Muscle layer of colon (tissue), 2 donors: Measurements from ENCODE around the gene UAP1.

ENCODE experiments used
- H3K27ac ChIP-seq: one replicate; pipeline ENCODE4 v1.7.0; 2013; ENCODE audit warnings: low read depth, mild to moderate bottlenecking, low read length, moderate library complexity
- H3K27me3 ChIP-seq, 2 donors: one replicate each; pipeline ENCODE4 v1.7.0; 2013; ENCODE audit warnings: low read length in 2 of 2, mild to moderate bottlenecking in 2 of 2; ENCODE audit not compliant: insufficient read depth in 2 of 2, control insufficient read depth in 1 of 2
- H3K36me3 ChIP-seq: one replicate; pipeline ENCODE4 v1.7.0; 2013; ENCODE audit warnings: mild to moderate bottlenecking, low read length; ENCODE audit not compliant: insufficient read depth
- H3K4me1 ChIP-seq: one replicate; pipeline ENCODE4 v1.7.0; 2013; ENCODE audit warnings: mild to moderate bottlenecking, low read length; ENCODE audit not compliant: insufficient read depth
- H3K4me3 ChIP-seq, 2 donors: one replicate each; pipeline ENCODE4 v1.7.0; 2013; ENCODE audit warnings: low read length in 2 of 2, low read depth in 1 of 2, mild to moderate bottlenecking in 1 of 2, moderate library complexity in 1 of 2
- H3K9ac ChIP-seq: one replicate; pipeline ENCODE4 v1.7.0; 2013; ENCODE audit warnings: low read length
- H3K9me3 ChIP-seq: one replicate; pipeline ENCODE4 v1.7.0; 2013; ENCODE audit warnings: mild to moderate bottlenecking, low read length
- donor health status: abdominal sarcoma.
- donor health status: Adenocarcinoma of cecum.

Gene UAP1

GRCh38 chr1:162633081-162633762 lies 71.7 kb downstream of the UAP1 start:
- Histone ChIP-seq H3K36me3 (no peaks in the 10 kb centered on the region), H3K9ac (peak overlapping the region; percentile 62), H3K27ac (peak overlapping the region; percentile 82), H3K27me3 (no peaks in the 10 kb centered on the region), H3K4me3 (peak overlapping the region; percentile 70 to 71), H3K9me3 (no peaks in the 10 kb centered on the region), H3K4me1 (peaks cover 36% of the 10 kb centered on the region)

DNA sequence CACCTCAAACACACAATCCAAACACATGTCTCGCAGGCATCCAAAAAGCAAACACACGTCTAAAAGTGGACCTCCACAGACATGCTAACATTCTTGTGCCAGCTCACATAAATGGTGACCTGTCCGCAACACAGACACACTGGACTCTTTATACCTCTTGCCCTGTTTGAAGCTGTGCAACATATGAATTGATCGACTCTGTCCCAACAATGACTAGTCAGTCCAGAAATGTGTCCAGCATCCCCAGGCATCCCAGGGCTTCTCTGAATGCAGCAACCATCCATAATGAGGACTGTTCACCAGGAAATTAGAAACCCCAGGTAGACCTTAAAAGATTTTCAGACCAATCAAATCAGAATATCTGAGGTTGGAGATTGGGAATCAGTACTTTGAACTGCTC lies 73.9 kb downstream of the UAP1 start:
- Histone ChIP-seq H3K36me3 (peaks cover 5% of the 10 kb centered on the region), H3K9me3 (no peaks in the 10 kb centered on the region), H3K27me3 (no peaks in the 10 kb centered on the region), H3K4me1 (peaks cover 21% of the 10 kb centered on the region), H3K9ac (peak overlapping the region; percentile 62), H3K4me3 (peak overlapping the region in 1 of 2 donors; percentile 71), H3K27ac (peak overlapping the region; percentile 82)

DNA sequence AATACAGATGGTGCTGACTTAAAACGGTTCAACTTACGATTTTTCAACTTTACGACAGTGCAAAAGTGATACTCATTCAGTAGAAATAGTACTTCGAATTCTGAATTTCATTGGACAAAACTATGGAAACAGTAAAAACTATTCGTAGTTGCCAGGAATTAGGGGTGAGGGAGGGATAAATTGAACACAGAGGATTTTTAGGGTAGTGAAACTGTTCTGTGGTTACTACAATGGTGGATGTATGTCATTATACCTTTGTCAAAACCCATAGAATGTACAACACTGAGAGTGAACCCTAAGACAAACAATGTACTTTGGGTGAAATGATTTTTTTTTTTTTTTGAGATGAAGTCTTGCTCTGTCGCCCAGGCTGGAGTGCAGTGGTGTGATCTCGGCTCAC lies 78.2 kb downstream of the UAP1 start:
- peaks cover 10% of the 10 kb centered on the region for H3K4me1 ChIP-seq
- no peak overlapping the region for H3K4me3 ChIP-seq
- H3K36me3 ChIP-seq = peaks cover 5% of the 10 kb centered on the region
- H3K9me3 ChIP-seq = no peaks in the 10 kb centered on the region
- H3K9ac ChIP-seq = no peak overlapping the region
- no peaks in the 10 kb centered on the region for H3K27me3 ChIP-seq
- no peak overlapping the region for H3K27ac ChIP-seq

DNA sequence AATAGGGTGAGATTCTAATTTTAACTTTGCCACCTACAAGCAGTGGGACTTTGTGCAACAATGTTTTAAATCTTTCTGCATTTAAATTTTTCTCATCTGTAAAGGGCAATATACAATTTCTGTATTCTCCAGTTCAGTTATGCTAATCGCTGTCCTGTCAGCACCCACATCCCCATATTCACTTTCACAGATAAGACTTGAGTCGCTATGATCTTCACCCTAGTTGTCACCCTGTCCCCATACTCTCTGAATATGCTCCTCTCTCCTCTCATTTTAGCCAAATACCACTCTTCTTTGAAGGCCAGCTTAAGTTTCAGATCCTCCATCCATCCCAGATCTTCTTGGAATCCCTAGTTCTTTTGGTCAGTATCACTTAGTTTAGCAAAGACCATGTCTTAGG lies 79.6 kb downstream of the UAP1 start:
- Histone ChIP-seq H3K36me3 (peaks cover 5% of the 10 kb centered on the region), H3K27ac (no peak overlapping the region), H3K9me3 (no peaks in the 10 kb centered on the region), H3K9ac (no peak overlapping the region), H3K4me3 (no peak overlapping the region), H3K4me1 (peaks cover 14% of the 10 kb centered on the region), H3K27me3 (no peaks in the 10 kb centered on the region)

DNA sequence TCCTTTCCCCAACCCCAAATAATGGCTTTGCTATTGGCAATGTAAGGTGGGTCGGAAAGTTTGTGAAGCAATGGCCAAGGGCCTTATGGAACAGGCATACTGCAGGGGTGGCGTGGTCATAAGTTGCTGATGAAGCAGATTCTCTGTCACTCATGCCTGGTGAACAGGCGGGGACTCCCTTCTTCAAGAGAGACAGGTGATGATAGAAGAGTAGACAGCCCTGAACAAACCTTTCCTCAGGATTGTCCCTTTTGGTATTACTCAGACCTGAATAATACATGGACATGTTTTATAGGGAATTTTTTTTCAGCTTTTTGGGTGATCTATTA lies 83.4 kb downstream of the UAP1 start:
- H3K4me3 ChIP-seq = no peak overlapping the region
- no peak overlapping the region for H3K9ac ChIP-seq
- H3K27me3 ChIP-seq = no peaks in the 10 kb centered on the region
- peaks cover 32% of the 10 kb centered on the region for H3K4me1 ChIP-seq
- H3K9me3 ChIP-seq = no peaks in the 10 kb centered on the region
- H3K27ac ChIP-seq = no peak overlapping the region
- H3K36me3 ChIP-seq = no peaks in the 10 kb centered on the region

- no peak overlapping the region for H3K27ac ChIP-seq
- no peak overlapping the region for H3K4me3 ChIP-seq
- no peak overlapping the region for H3K9ac ChIP-seq
Measured at GRCh38 chr1:162645666-162646065, 84.1 kb downstream of the UAP1 start.

DNA sequence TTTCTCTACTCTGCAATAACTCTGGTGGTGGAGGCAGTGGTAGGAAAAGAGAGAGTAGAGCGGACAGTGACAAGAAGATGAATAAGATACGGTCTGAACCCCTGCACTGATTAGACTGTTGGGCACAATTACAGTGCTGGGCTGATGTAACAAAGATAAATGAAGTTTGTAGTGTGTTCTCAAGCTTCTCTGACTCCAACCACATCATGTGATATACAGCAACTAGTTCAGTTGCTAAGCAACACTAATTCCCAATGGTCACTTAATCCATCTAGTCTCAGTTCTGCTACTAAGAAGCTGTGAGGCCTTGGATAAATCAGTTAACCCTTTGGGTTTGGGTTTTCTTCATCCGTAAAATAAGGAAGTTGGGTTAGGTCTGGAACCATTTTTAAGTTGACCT lies 88.1 kb downstream of the UAP1 start:
- no peak overlapping the region for H3K27ac ChIP-seq
- H3K36me3 ChIP-seq = no peaks in the 10 kb centered on the region
- no peaks in the 10 kb centered on the region for H3K9me3 ChIP-seq
- H3K4me3 ChIP-seq = no peak overlapping the region
- H3K9ac ChIP-seq = no peak overlapping the region
- no peaks in the 10 kb centered on the region for H3K27me3 ChIP-seq
- H3K4me1 ChIP-seq = peaks cover 40% of the 10 kb centered on the region

More at GRCh38 chr1:162645666-162646065, 84.1 kb downstream of the UAP1 start:
- Histone ChIP-seq H3K36me3 (no peaks in the 10 kb centered on the region), H3K27me3 (no peaks in the 10 kb centered on the region), H3K9me3 (no peaks in the 10 kb centered on the region), H3K4me1 (peaks cover 32% of the 10 kb centered on the region)
